LNCAP (cell line): ENCODE data around the gene MAGI2.

Experiments used
- TF ChIP-seq, protein P1 (sequence below): fragments of 450-650 bp; IDR thresholded peaks from 2 replicates; pipeline ENCODE4 v1.5.1; 2017; ENCODE audit warnings: mild to moderate bottlenecking

Gene MAGI2

DNA sequence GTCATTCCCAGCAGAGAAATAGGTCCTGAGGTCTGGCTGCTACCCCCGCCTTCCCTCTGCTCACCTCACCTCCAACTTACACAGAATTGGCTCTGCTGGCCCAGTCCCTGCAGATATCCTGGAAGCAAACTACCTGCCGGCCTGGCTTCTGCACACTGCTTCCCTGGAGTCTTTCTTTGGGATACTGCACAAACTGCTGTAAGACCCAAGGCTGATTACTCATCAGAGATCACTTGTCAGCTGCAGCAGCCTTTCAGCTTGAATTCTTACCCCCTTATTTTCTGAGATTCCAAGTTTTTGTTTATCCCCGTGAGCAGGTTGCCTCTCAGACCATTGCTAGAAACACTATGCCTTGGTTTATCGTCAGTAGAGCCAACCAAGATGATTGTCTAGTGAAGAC, 1228.5 kb downstream of the MAGI2 start:
- TF ChIP-seq, protein P1, sequence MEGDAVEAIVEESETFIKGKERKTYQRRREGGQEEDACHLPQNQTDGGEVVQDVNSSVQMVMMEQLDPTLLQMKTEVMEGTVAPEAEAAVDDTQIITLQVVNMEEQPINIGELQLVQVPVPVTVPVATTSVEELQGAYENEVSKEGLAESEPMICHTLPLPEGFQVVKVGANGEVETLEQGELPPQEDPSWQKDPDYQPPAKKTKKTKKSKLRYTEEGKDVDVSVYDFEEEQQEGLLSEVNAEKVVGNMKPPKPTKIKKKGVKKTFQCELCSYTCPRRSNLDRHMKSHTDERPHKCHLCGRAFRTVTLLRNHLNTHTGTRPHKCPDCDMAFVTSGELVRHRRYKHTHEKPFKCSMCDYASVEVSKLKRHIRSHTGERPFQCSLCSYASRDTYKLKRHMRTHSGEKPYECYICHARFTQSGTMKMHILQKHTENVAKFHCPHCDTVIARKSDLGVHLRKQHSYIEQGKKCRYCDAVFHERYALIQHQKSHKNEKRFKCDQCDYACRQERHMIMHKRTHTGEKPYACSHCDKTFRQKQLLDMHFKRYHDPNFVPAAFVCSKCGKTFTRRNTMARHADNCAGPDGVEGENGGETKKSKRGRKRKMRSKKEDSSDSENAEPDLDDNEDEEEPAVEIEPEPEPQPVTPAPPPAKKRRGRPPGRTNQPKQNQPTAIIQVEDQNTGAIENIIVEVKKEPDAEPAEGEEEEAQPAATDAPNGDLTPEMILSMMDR = no peak

DNA sequence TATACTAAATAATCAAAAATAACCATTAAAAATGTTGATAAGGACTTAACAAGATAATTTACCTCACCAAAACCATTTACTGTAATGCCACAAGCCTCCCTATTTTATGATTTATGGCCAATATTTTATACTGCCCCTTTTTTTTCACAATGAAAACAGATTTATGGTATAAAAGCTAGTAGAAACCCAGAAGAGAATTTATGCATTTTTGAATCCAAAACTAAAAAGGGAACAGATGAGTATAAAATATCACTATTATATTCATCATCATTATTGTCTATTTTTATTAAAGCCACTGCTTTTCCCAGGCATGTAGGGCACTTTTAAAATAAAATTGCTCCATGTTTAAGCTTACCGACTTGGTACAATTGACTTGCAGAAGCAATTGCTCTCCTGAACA, 1229.9 kb downstream of the MAGI2 start:
- TF ChIP-seq, protein P1 = no peak

DNA sequence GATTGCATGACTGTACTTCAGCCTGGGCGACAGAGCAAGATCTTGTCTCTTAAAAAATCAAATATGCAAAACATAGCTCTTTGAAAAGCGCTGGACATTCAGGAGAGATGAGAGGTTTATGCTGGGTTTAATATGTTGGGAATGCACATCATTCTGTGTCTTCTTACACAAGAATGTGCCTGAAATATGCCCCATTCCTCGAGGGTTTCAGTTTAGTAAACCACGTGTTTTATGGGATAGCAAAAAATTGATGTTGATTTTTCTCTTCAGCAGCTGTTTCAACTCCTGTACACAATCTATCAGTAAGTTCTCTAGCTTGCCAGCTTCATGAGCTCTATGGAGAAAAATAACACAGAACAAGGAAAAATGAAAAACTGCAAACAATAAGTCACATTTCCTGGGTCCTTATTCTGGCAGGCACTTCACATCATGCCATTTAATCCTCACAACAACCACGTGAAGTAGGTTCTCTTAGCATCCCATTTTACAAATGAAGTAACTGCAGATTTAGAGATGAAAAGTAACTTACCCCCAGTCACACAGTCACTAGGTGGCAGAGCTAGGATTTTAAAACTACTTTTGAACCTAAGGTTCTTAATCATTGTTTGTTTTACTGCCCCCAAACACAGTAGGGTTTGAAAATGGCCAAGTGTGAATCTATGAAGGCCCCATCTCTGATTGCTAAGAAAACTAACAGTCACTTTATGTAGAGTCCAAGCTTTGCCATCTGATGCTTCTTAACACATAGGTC, 1231.3 kb downstream of the MAGI2 start:
- TF ChIP-seq, protein P1 = no peak

DNA sequence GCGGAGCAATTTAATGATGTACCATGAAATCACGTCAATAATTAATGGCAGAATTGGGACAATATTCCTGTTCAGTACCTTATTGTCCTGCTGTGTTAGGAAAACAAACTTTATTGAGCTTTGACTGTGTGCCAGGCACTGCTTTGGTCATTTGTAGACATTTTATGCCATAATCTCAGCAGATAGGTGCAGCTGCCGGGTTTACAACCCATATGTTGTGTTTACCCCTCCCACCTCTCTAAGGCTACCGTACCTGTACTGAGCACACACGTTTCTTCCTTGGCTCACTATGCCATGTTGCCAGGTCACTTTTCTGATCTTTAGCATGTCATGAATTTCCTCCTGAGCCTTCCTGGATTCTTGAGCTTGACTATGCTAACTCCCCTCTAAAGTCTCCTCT, 1232.7 kb downstream of the MAGI2 start:
- TF ChIP-seq, protein P1 = no peak

DNA sequence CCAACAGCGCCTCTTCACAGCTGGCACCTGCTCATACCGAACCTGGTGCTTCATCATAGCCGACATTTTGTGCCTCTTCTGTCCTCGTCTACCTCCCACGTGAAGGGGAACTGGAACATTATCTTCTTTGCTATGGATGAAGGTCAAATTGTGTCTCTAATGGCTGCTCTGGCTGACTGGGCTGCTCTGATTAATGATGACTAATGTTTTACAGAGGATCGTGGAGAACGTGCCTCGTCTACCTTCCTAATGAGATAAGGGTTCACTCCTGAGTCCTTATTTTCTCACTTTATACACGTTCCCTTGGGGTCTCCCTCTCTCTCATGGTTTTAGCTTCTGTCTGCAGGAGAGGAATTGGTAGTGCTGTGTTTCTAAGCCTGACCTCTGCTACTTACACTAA, 1234.6 kb downstream of the MAGI2 start:
- TF ChIP-seq, protein P1 = no peak

DNA sequence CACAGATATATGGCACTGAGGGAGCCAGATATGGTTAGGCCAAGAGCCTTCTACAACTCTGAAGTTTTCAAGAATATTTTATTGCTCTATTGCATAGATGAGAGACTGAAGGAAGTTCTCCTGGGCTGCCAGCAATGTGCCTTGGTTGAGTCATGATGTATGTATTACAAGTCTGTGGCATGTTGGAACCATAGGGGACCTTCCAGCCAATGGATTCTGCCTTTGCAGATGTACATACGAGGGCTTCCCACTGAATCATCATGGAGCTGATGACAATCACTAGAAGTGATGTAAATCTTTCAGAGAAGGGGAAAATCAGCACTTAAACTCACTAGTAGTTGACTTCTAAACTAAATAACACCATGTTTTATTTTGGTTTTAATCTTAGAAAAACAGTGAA, 1235.4 kb downstream of the MAGI2 start:
- TF ChIP-seq, protein P1 = no peak

DNA sequence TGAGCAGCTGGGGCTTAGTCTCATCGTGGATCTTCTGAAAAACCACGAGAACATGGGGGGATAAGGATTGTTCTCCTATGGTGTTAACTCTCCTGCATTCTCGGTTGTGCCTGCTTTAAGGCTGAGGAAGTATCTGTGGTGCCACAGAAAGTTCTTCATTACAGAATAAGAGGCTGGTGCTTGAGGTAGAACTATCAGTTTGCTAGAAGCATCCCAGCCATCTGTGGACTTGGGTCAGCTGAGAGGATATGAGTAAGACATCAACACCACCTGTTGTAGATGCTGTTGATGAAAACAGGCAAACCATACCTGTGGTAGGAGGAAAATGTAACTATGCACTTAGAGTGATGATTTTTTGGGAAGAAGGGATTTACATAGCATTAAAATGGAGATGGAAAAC, 1238.3 kb downstream of the MAGI2 start:
- TF ChIP-seq, protein P1 = no peak

DNA sequence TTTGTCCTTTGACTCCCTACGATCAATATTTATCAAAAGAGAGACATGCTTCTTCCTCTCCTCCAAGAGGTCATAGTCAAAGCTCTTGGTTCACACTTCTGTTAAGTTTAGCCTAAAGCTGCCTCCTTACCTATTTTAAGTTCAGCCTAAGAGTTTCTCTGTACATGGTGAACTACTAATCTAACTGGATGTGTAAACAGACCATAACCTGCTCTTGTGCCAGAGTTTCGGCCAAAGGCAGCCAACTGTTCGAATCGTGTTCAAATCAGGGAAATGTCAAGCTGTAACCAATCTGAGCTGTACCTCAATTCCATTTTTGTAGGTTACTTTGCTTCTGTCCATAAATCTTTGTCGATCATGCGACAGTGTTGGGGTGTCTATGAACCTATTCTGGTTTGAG, 1240.1 kb downstream of the MAGI2 start:
- TF ChIP-seq, protein P1 = no peak
